Heart left ventricle (tissue), 13 donors: ENCODE data around the gene ZC3H10.

Experiments used
- POLR2A ChIP-seq, 2 donors: fragments of 450-650 bp; IDR thresholded peaks; one replicate each; pipeline ENCODE4 v1.6.1; 2017; ENCODE audit warnings: antibody characterized with exemption in 2 of 2, mild to moderate bottlenecking in 2 of 2, moderate library complexity in 2 of 2
- TF ChIP-seq, protein P1 (sequence below), 12 donors: fragments of 200-600 bp; sonication (generic) in 4 of 12; IDR thresholded peaks; one replicate each; pipeline versions ENCODE4 v1.5.0 to v1.8.0; 2018 to 2022; ENCODE audit warnings: antibody characterized with exemption in 12 of 12, mild to moderate bottlenecking in 5 of 12
- donor health status: ischemic (EF 13 %, LVEDD 7.1; RV severe dilation, severe dysfunction).
- donor health status: DM: no; HTN: yes; CAD: no.
- donor health status: DM: no; HTN: no; CAD: no.
- donor health status: ischemic (EF 25% LVEDD 6.9; RV normal size, moderate dysfunction).
- donor health status: ischemic (EF 25% LVEDD 5.7; RV mildly dilated, moderate dysfunction).
- donor health status: ischemic (EF 35%, LVEDD 5.7; RV mildly dilated, moderate dysfunction).
- donor health status: nonischemic (EF 11% LVEDD 7.7; RV severe dilation, severe dysfunction).
- donor health status: DM: yes; HTN: yes; CAD: no.
- donor health status: PGD.
- donor health status: ischemic (EF 29% LVEDD 5.4; RV normal size, mild dysfunction).
- donor health status: nonischemic (EF 23%, LVEDD 6.1; RV moderate dilation, normal function).

DNA sequence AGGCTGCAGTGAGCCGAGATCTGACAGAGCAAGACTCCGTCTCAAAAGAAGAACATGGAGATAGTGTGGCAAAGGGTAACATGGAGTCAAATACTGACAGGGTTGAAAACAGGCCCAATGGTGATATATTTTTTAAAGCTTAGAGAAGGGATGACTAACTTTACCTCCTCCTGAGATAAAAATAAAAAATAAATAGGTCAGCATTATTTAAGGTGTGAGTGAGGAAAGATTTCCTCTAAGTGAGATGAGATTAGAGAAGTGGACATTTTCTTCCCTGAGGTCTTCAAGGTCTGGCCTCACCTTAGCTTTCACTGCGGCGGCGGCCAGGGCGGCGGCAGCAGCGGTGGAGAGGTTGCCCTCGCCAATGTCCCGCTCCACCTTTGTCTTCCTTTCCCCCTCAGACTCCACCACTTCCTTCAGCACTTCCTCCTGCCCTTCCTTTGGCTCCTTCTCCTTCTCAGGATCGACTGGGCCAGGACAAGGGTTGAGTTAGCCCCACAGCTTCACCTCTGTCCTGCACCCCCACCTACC is 51.2 kb downstream of the ZC3H10 start:
- TF ChIP-seq, protein P1, sequence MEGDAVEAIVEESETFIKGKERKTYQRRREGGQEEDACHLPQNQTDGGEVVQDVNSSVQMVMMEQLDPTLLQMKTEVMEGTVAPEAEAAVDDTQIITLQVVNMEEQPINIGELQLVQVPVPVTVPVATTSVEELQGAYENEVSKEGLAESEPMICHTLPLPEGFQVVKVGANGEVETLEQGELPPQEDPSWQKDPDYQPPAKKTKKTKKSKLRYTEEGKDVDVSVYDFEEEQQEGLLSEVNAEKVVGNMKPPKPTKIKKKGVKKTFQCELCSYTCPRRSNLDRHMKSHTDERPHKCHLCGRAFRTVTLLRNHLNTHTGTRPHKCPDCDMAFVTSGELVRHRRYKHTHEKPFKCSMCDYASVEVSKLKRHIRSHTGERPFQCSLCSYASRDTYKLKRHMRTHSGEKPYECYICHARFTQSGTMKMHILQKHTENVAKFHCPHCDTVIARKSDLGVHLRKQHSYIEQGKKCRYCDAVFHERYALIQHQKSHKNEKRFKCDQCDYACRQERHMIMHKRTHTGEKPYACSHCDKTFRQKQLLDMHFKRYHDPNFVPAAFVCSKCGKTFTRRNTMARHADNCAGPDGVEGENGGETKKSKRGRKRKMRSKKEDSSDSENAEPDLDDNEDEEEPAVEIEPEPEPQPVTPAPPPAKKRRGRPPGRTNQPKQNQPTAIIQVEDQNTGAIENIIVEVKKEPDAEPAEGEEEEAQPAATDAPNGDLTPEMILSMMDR (IDR thresholded peaks at IDR 0.05): no peak
- TF ChIP-seq POLR2A (IDR thresholded peaks at IDR 0.05): no peak
